ENCODE measurements around the gene FAM8A1.

Gene FAM8A1

GRCh38 chr6:17624396-17624795 is 24.3 kb downstream of the FAM8A1 start:
- no peak for TF ChIP-seq FOXP2 (optimal IDR thresholded peaks at IDR 0.05; ENCODE audit: borderline replicate concordance, extremely low read depth, extremely low read length, insufficient read depth)
- no peak for TF ChIP-seq POLR2AphosphoS5 (IDR thresholded peaks at IDR 0.05; ENCODE audit: low read depth, low read length)
- TF ChIP-seq, protein P1, sequence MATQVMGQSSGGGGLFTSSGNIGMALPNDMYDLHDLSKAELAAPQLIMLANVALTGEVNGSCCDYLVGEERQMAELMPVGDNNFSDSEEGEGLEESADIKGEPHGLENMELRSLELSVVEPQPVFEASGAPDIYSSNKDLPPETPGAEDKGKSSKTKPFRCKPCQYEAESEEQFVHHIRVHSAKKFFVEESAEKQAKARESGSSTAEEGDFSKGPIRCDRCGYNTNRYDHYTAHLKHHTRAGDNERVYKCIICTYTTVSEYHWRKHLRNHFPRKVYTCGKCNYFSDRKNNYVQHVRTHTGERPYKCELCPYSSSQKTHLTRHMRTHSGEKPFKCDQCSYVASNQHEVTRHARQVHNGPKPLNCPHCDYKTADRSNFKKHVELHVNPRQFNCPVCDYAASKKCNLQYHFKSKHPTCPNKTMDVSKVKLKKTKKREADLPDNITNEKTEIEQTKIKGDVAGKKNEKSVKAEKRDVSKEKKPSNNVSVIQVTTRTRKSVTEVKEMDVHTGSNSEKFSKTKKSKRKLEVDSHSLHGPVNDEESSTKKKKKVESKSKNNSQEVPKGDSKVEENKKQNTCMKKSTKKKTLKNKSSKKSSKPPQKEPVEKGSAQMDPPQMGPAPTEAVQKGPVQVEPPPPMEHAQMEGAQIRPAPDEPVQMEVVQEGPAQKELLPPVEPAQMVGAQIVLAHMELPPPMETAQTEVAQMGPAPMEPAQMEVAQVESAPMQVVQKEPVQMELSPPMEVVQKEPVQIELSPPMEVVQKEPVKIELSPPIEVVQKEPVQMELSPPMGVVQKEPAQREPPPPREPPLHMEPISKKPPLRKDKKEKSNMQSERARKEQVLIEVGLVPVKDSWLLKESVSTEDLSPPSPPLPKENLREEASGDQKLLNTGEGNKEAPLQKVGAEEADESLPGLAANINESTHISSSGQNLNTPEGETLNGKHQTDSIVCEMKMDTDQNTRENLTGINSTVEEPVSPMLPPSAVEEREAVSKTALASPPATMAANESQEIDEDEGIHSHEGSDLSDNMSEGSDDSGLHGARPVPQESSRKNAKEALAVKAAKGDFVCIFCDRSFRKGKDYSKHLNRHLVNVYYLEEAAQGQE (IDR thresholded peaks at IDR 0.05; ENCODE audit: insufficient read depth in 1 of 2, low read depth in 2 of 2, low read length in 2 of 2), result no peak
- no peak for TF ChIP-seq SIN3A (IDR thresholded peaks at IDR 0.05; ENCODE audit: borderline replicate concordance, insufficient read depth, low read length)
- TF ChIP-seq TAF1 (IDR thresholded peaks at IDR 0.05; ENCODE audit: borderline replicate concordance, insufficient read depth, low read length), result no peak

GRCh38 chr6:17628873-17629272 is 28.8 kb downstream of the FAM8A1 start:
- TF ChIP-seq, protein P1 (IDR thresholded peaks at IDR 0.05; ENCODE audit: insufficient read depth in 1 of 2, low read depth in 2 of 2, low read length in 2 of 2), result no peak
- TF ChIP-seq FOXP2 (optimal IDR thresholded peaks at IDR 0.05; ENCODE audit: borderline replicate concordance, extremely low read depth, extremely low read length, insufficient read depth) (no peak), TAF1 (IDR thresholded peaks at IDR 0.05; ENCODE audit: borderline replicate concordance, insufficient read depth, low read length) (no peak), SIN3A (IDR thresholded peaks at IDR 0.05; ENCODE audit: borderline replicate concordance, insufficient read depth, low read length) (no peak), POLR2AphosphoS5 (IDR thresholded peaks at IDR 0.05; ENCODE audit: low read depth, low read length) (no peak)

DNA sequence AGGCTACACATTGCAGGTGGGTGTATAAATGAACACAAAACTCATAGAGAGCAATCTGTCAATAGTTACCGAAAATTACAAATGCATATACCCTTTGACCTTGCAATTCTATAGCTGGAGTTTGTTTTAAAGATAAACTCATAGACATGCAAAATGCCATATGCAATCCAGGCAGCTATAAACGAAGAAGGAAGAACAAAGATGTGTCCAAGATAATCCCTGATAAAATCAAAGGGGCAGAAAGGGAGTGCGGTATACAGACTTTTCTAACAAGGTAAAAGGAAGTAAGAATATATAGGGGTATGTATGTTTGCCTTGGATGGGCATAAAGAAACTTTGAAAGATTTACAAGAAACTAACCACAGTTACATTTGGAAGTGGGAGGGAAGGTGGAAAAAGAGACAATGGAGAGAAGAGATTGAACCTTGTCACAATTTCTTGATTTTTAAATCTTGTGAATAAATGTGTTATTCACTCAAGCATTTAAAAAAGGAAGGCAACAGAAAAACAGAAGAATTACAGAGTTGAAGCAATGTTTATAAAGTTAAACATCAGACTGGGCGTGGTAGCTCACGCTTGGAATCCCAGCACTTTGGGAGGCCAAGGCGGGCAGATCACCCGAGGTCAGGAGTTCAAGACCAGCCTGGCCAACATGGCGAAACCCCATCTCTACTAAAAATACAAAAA is 29.9 kb downstream of the FAM8A1 start:
- TF ChIP-seq SIN3A (IDR thresholded peaks at IDR 0.05; ENCODE audit: borderline replicate concordance, insufficient read depth, low read length), result no peak
- TF ChIP-seq POLR2AphosphoS5 (IDR thresholded peaks at IDR 0.05; ENCODE audit: low read depth, low read length), result no peak
- TF ChIP-seq FOXP2 (optimal IDR thresholded peaks at IDR 0.05; ENCODE audit: borderline replicate concordance, extremely low read depth, extremely low read length, insufficient read depth), result no peak
- TF ChIP-seq, protein P1 (IDR thresholded peaks at IDR 0.05; ENCODE audit: insufficient read depth in 1 of 2, low read depth in 2 of 2, low read length in 2 of 2), result no peak
- no peak for TF ChIP-seq TAF1 (IDR thresholded peaks at IDR 0.05; ENCODE audit: borderline replicate concordance, insufficient read depth, low read length)

GRCh38 chr6:17630511-17631073 is 30.5 kb downstream of the FAM8A1 start:
- TF ChIP-seq POLR2AphosphoS5 (IDR thresholded peaks at IDR 0.05; ENCODE audit: low read depth, low read length) (no peak), TAF1 (IDR thresholded peaks at IDR 0.05; ENCODE audit: borderline replicate concordance, insufficient read depth, low read length) (no peak), SIN3A (IDR thresholded peaks at IDR 0.05; ENCODE audit: borderline replicate concordance, insufficient read depth, low read length) (no peak), FOXP2 (optimal IDR thresholded peaks at IDR 0.05; ENCODE audit: borderline replicate concordance, extremely low read depth, extremely low read length, insufficient read depth) (no peak)
- TF ChIP-seq, protein P1 (IDR thresholded peaks at IDR 0.05; ENCODE audit: insufficient read depth in 1 of 2, low read depth in 2 of 2, low read length in 2 of 2), result no peak

Data from PFSK-1 (cell line).